HG03432 (cell line): ENCODE measurements around the gene FYTTD1.
A peak's percentile ranks its signal among the peaks of the same experiment; 100 is the strongest.

Source experiments
- ATAC-seq: cut with Tn5 transposase; IDR thresholded peaks from one replicate; pipeline ENCODE4 v1.9.1; 2021; ENCODE audit warnings: mild to moderate bottlenecking, moderate library complexity; ENCODE audit not compliant: unreplicated experiment

FYTTD1 gene

GRCh38 chr3:197736491-197737318 lies 13.0 kb upstream of the FYTTD1 start, which contains the start of gene RUBCN:
Gene RUBCN (minus strand): TSS chr3:197736904. CDS start chr3:197736719, 185 bp downstream.
- ATAC-seq = peak; percentile 86

DNA sequence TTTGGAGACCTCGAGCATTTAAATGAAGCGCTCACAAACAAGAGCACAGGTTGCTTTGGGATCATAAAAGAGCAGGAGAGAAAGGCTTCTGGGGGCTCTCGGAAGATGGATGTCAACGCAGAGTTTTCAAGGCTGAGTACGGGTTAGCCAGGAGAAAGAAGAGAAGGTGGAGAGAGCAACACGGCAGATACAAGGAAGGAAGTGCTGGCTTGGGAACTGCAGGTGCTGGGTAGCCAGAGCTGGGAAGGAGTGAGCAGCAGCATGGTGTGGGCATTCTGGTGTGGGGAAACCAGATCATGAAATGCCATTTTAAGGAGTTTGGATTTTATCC lies 12.4 kb upstream of the FYTTD1 start:
- ATAC-seq = no peak

- ATAC-seq = no peak
Measured at GRCh38 chr3:197737749-197738462, 11.8 kb upstream of the FYTTD1 start.

GRCh38 chr3:197742787-197743186 lies 6.9 kb upstream of the FYTTD1 start:
- no peak for ATAC-seq

DNA sequence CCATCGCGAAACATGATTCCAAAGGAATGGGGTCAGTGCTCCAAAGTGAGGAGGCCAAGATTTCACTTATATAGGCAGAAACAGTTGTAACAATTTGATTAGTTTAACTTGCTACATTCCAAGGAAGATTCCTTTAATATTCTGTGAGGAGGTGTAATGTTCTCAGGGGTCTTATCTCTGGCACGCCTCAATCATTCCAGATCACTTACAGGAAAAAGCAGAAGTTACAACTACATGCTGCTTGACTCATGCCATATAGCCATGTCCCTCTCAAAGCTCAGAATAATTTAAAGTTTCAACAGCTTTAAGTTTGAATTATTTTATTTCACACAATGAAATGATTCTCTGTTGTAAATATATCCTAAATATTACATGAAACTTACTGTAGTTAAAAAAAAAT lies 3.5 kb upstream of the FYTTD1 start:
- ATAC-seq = no peak

DNA sequence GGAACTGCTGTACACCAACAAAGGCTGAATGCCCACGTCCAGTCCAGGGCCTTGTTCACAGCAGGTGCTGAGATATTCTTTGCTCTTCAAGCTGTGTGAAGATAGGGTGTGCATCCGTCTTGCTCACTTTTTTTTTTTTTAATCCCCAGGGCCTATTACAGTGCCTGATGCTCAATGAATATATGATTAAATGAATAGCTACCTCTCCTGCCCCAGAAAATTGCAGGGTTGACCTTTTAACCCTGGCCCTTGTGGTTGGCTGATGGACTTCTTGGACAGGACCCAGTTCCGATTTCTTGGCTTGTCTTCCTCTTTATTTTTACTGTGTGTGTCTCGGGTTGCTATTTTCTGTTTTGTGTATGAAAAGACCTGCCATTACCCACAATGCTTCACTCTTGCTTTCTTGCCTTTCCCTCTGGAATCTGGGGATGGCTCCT lies 2.9 kb upstream of the FYTTD1 start:
- ATAC-seq = no peak

DNA sequence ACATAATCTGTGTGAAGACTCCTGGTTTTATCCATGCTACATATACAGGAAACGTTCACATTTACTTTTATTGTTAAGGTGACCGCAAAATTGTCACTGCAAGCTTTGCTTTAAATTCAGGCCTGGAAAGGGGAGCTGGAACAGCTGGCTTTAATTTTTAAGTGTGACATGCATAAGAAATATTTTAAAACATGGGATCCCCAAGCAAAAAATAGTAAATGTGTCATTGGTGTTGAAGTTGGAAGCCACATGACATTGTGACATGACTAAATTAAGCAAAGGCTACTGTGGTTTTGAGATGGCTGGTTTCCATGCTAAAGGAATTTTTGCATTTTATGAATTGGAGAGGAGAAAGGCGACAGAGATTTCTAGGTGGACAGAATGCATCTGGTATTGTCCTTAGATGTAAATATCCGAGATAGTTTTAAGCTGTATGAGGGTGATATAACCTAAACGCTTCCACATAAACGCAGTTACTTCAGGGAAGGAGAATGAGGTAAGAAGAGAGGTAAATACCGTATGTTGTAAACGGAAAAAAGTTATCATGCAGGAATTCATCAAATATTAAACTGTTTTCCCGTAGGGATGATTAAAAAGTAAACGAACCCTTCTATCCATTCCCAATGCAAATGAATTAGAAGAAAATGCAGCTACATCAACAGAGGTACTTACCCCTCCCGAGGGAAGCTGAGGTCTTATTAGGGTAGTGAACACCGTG lies 927 bp upstream of the FYTTD1 start:
- ATAC-seq = no peak

GRCh38 chr3:197749315-197749600 lies 425 bp upstream of the FYTTD1 start:
- ATAC-seq = peak; percentile 32

- peak; percentile 50 for ATAC-seq
Measured at GRCh38 chr3:197750396-197750831, 731 bp downstream of the FYTTD1 start.

DNA sequence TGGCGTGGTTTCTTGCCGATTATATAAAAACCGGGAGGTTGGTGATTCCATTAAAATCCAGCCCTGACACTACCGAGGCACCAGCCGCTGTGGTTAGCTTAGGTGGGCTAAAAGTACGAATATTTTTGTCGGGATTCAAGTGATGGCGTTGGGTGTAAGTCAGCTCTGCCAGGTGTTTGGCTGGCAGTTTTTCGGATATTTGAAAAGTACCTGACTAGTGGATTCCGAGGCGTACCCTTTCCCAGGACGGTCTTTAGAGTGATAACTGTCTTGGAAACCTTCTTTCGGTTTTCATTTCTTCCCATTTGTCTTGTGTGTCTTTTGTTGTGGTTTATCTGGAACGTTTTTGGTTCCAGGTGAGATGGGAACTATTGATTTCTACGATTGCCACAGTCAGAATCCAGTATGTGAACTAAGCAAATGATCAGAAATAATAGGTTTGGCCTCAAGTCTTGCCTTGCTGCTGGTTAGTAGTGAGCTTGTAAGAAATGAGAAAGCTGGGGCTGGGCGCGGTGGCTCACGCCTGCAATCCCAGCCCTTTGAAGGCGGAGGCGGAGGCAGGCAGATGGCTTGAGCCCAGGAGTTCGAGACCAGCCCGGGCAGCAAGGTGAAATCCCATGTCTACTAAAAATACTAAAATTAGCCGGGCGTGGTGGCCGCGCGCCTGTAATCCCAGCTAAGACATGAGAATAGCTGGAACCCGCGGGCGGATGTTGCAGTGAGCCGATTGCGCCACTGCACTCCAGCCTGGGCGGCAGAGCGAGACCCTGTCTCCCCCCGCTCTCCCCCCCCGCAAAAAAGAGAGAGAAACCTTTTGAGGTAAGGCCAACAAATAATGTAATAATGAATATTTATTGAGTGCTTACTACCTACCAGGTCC lies 1.4 kb downstream of the FYTTD1 start:
- no peak for ATAC-seq

- ATAC-seq = no peak
Measured at GRCh38 chr3:197752107-197752506, 2.4 kb downstream of the FYTTD1 start.

DNA sequence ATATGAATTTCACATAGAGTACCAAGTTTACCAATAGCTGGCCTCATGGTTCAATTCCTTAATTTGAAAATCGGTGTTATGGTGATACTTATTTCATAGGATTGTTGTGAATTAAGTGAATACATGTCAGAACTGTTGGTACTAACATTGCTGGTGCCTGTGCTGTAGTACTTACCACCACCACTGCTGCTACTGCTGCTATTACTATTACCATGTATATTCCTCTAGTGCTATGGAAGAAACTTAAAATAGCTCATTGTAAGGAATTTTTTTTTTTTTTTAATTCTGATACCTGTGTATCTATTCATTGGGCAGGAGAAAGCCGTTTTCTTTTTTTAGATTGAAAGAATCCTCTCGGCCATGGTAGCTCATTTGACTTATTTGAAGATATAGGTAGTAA lies 3.6 kb downstream of the FYTTD1 start:
- no peak for ATAC-seq

- ATAC-seq = no peak
Measured at GRCh38 chr3:197756704-197757103, 7.0 kb downstream of the FYTTD1 start.

- ATAC-seq = no peak
Measured at GRCh38 chr3:197758512-197758911, 8.8 kb downstream of the FYTTD1 start.

GRCh38 chr3:197761784-197762183 lies 12.1 kb downstream of the FYTTD1 start:
- ATAC-seq = no peak

DNA sequence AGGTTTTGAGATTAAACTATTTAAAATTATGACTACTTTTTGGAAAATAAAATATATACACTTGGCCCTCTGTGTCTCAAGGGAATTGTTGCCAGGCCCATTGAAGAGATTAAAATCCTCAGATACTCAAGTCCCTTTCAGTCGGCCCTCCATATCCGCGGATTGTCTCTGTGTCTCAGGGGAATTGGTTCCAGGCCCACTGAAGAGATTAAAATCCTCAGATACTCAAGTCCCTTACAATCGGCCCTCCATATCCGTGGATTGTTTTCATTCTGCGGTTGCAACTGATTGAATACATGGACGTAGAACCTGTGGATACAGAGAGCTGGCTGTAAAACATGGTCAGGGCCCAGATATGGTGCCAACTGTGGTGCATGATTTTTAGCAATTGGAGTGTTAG lies 25.6 kb downstream of the FYTTD1 start:
- ATAC-seq = no peak

DNA sequence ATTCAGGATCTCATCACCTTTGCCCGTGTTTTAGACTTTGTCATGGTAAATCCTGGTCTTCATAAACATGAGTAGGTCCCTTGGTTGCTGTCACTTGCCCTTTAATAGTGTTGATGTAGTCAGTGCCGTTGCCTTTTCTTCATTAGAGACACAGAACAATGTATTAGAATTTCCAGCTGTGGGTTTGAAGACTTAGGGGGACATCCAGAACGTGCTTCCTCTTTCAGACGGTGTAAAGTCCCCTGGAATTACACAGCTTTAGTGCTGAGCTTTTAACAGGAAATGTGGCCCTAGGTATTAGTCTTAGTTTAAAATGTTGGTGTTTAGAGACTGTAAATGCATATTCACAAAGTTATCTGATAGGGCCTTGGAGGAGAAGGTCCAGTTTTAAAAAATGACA lies 32.5 kb downstream of the FYTTD1 start:
- ATAC-seq = no peak

- ATAC-seq = no peak
Measured at GRCh38 chr3:197784019-197784585, 34.4 kb downstream of the FYTTD1 start.

DNA sequence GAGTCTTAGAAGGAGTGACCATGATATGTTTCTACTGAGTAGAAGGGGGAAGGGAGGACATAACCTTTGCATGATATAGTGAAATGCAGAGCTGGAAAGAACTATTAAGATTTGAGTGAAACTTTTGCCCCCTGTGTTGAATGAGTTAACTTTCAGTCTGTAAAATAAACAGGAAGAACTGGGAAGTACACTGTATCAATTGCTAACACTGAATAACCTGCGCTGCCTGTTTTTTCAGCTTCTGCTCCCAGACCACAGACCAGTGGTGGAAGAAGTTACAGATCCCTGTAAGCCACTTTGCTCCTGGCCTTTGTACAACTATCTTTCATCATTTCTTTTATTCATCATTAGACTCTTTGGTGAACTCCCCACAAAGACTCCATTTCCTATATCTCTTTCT lies 37.7 kb downstream of the FYTTD1 start:
- no peak for ATAC-seq

DNA sequence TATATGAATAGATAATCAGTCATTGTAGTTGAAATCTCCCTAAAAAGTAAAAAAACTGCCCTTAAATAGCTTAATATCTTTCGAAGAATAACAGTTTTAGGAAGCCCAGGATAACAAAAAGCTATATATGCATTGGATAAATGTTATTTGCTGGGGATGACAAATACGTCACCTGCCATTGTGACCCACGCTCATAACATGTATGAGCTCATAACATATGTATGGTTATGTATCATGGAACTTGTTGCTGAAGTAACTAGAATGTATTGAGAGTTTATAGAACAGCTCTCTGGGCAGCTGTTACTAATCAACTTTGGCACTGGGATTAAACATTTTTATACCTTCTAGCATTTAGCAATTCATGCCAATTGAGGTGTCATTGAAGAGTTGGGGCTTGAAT lies 39.6 kb downstream of the FYTTD1 start:
- no peak for ATAC-seq

DNA sequence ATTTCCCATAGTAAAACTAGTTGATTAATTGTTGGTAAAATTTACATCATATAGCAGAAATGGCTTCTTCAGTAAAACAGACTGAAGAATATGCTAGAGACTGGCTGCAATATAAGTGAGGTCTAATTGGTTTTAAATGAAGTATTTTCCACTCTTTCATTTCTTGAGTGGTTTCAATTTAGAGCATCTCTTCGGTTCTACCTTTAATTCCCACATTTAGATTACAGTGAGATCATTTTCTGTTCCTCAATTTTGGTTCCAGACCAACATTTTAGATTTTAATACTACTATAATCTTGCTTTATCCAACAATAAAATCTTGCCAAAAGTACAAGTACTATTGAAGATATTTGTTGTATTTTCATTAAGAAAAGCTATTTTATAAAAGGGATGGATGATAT lies 40.4 kb downstream of the FYTTD1 start:
- ATAC-seq = no peak
